ENCODE results near the gene PHETA1. TPM values are rescaled to one million over a fixed set of nuclear protein-coding genes. Genes with fewer than 3 reads are reported as not detected.

Gene PHETA1
- polyA plus RNA-seq, 1 of the 3 experiments (the other 2 are of a cell fraction), result 7.3 TPM

GRCh38 chr12:111368788-111369495 lies at the start of gene PHETA1 (continued):
- TF ChIP-seq EZH2phosphoT487 (IDR thresholded peaks at IDR 0.05; ENCODE audit: borderline replicate concordance, low read depth), result no peak
- no peak for TF ChIP-seq FOXJ3 (CRISPR knock-in tag; IDR thresholded peaks at IDR 0.05)
- no peak for TF ChIP-seq ZBTB33 (IDR thresholded peaks at IDR 0.05; ENCODE audit: borderline replicate concordance, low read depth)
- TF ChIP-seq CTCF (IDR thresholded peaks at IDR 0.05), result no peak
- no peak for TF ChIP-seq GABPA (IDR thresholded peaks at IDR 0.05; ENCODE audit: low read depth)
- no peak for TF ChIP-seq JUND (IDR thresholded peaks at IDR 0.05)
- TF ChIP-seq RFX5 (IDR thresholded peaks at IDR 0.05; ENCODE audit: low read length), result no peak

- H3K4me2 ChIP-seq, result no peak overlapping the region
- peaks cover 100% of the 10 kb centered on the region for H3K79me2 ChIP-seq (ENCODE audit: insufficient read depth)
- no peaks in the 10 kb centered on the region for H3K9me2 ChIP-seq
- no peak overlapping the region for H2AFZ ChIP-seq (ENCODE audit: low read depth)
- H3K27me3 ChIP-seq (ENCODE audit: insufficient read depth), result no peaks in the 10 kb centered on the region
- H3K9me3 ChIP-seq, result no peaks in the 10 kb centered on the region
- peaks cover 18% of the 10 kb centered on the region for H3F3A ChIP-seq (replicated peaks; ENCODE audit: insufficient read depth)
- peaks cover 83% of the 10 kb centered on the region for H4K20me1 ChIP-seq (ENCODE audit: insufficient read depth)
- CTCF ChIA-PET, result interaction anchor here (2.9 kb wide), 1 partner anchor 22 kb away, joined by 10 read pairs; no protein-coding TSS in a partner anchor
- H3K4me3 ChIP-seq (ENCODE audit: low read depth in 2 of 2, low read length in 1 of 2), result no peak overlapping the region
- peaks cover 3 to 44% of the 10 kb centered on the region in 2 experiments for H3K36me3 ChIP-seq (replicated peaks in 1 of 2; ENCODE audit: control insufficient read depth in 1 of 2, insufficient read depth in 2 of 2, low read length in 1 of 2)
- TF ChIP-seq RFX5 (IDR thresholded peaks at IDR 0.05; ENCODE audit: low read length), result no peak
- TF ChIP-seq TEAD4 (IDR thresholded peaks at IDR 0.05; ENCODE audit: borderline replicate concordance, insufficient read depth), result no peak
- TF ChIP-seq JUND (IDR thresholded peaks at IDR 0.05), result no peak
- no peak for TF ChIP-seq IRF3 (IDR thresholded peaks at IDR 0.05; ENCODE audit: low read depth, low read length)
- no peak for TF ChIP-seq RAD21 (IDR thresholded peaks at IDR 0.05; ENCODE audit: low read length)
- no peak for TF ChIP-seq FOSL2 (IDR thresholded peaks at IDR 0.05; ENCODE audit: borderline replicate concordance, low read depth)
- no peak for TF ChIP-seq TCF12 (IDR thresholded peaks at IDR 0.05)
- TF ChIP-seq NRF1 (IDR thresholded peaks at IDR 0.05; ENCODE audit: low read depth, low read length), result no peak
- no peak for TF ChIP-seq EP300 (IDR thresholded peaks at IDR 0.05; ENCODE audit: borderline replicate concordance in 1 of 2, low read depth in 1 of 2, low read length in 1 of 2)
- no peak overlapping the region for H3K9ac ChIP-seq
- DNase-seq, result no peak
- peaks cover 5 to 14% of the 10 kb centered on the region in 2 experiments; a peak in 3 of 4 replicates for H3K4me1 ChIP-seq (ENCODE audit: control insufficient read depth in 1 of 2, insufficient read depth in 2 of 2, low read depth in 1 of 2, low read length in 1 of 2)
- H3K27ac ChIP-seq (ENCODE audit: low read depth in 2 of 2, low read length in 1 of 2), result no peak overlapping the region
- 97% methylated on average over 20 of the region's 30 CpGs for WGBS (ENCODE audit: low lambda C conversion rate)
- POLR2A ChIA-PET, result no interaction called here
Observed at GRCh38 chr12:111418594-111418880, 49.6 kb upstream of the PHETA1 start.
